GM18519 (cell line): Measurements from ENCODE around the gene DZIP1.

Experiments used
- ATAC-seq: cut with Tn5 transposase; IDR thresholded peaks from one replicate; pipeline ENCODE4 v1.9.1; 2021; ENCODE audit warnings: mild to moderate bottlenecking, moderate library complexity; ENCODE audit not compliant: unreplicated experiment, low FRiP score

DZIP1 gene

GRCh38 chr13:95643571-95643935 is 953 bp downstream of the DZIP1 start:
- no peak for ATAC-seq

GRCh38 chr13:95642999-95643398 is 1.5 kb downstream of the DZIP1 start:
- ATAC-seq = no peak

GRCh38 chr13:95642028-95642621 is 2.4 kb downstream of the DZIP1 start:
- no peak for ATAC-seq

- ATAC-seq = no peak
These were observed 3.0 kb downstream of the DZIP1 start for GRCh38 chr13:95641291-95642027.

DNA sequence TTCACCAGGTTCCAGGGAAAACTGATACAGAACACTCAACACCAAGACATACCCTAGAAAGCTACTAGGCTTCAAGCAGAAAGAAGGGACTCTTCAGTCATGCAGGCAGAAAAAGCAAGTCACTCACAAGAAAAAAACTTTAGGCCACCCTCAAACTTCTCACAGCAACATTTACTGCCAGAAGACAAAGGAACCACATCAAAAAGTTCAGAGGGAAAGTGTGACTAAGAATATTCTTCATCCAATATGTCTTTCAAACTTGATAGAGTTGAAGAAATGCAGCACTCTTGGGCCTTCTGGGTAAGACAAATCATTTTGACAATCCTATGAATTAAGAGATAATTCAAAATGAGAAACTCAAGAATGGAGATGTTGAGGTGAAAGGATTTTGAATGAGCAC is 7.7 kb downstream of the DZIP1 start:
- ATAC-seq = no peak

DNA sequence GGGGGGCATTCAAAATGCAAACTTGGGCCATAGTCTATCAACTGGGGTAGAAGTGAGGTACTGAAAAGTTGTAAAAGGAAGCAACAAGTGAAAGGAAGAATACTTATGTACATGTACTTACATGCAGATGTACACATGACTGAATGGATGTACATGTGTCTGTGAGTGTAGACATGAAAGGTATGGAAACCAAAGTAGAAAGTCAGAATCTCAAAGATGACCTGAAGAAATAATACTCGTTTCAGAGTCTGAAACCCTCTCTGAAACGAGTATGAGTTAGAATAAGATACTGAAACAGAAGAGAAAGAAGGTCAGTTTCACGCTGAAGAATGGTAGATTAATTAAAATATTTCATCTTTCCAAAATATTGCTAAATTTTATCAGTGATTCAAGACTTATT is 13.9 kb downstream of the DZIP1 start:
- no peak for ATAC-seq

DNA sequence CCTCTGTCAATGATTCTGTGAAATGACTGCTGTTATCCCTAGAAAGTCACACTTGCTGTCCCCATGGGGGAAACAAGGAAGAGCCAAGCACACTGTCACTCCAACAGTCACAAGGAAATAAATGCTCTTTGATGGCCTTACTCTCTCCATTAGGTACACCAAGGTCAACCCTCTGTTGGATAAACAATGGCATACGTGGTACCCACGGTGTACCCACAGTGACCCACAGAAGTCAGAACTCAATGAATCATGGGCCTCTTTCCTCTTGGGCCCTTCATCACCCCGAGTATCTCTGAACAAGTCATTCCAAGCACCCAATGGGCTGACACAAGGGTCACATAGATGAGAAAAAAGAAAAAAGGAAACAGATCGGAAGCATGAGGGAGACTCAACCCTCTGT is 15.4 kb downstream of the DZIP1 start:
- no peak for ATAC-seq

DNA sequence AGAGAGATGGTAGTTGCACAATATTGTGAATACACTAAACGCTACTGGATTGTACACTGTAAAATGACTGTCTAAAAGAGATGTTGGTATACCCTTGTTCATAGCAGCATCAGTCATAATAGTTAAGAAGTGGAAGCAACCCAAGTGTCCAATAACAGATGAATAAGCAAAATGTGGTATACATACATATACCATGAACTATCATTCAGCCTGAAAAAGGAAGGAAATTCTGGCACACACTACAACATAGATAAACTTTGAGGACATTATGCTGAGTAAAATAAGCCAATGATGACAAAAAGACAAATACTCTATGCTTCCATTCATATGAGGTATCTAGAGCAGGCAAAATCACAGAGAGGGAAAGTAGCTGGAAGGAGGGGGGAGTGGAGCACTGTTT is 16.0 kb downstream of the DZIP1 start:
- ATAC-seq = no peak

DNA sequence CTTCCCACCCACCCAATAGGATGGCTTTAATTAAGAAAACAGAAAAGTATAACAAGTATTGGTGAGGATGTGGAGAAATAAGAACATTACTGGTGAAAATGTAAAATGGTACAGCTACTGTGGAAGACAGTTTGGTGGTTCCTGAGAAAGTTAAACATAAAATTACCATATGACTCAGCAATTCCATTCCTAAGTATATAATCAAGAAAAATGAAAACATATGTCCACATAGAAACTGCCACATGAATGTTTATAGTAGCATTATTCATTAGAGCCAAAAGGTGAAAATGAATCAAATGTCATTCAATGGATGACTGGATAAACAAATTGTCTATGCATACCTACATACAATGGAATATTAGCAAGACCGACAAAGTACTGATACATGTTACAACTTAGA is 16.9 kb downstream of the DZIP1 start:
- ATAC-seq = no peak

GRCh38 chr13:95626768-95627167 is 17.7 kb downstream of the DZIP1 start:
- no peak for ATAC-seq

GRCh38 chr13:95624020-95624419 is 20.5 kb downstream of the DZIP1 start:
- ATAC-seq = no peak

DNA sequence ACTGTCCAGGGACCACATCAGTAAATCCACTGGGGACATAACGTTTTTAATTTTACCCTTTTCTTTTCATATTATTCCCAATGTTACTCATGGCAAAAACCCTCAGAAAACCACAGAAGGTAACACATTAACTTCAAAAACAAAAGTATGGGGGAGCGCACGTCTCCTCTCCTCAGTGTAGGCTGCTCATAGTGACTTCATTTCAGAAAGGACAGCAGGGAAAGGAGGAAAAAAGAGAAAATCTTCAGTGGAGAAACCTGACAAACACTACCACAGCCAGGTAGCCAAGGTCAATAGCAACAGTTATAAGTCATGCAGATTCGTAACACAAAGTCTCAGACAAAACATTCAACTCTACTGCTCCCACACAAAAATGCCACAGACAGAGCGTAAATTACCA is 21.4 kb downstream of the DZIP1 start:
- ATAC-seq = no peak

GRCh38 chr13:95620825-95621498 is 23.5 kb downstream of the DZIP1 start:
- no peak for ATAC-seq

DNA sequence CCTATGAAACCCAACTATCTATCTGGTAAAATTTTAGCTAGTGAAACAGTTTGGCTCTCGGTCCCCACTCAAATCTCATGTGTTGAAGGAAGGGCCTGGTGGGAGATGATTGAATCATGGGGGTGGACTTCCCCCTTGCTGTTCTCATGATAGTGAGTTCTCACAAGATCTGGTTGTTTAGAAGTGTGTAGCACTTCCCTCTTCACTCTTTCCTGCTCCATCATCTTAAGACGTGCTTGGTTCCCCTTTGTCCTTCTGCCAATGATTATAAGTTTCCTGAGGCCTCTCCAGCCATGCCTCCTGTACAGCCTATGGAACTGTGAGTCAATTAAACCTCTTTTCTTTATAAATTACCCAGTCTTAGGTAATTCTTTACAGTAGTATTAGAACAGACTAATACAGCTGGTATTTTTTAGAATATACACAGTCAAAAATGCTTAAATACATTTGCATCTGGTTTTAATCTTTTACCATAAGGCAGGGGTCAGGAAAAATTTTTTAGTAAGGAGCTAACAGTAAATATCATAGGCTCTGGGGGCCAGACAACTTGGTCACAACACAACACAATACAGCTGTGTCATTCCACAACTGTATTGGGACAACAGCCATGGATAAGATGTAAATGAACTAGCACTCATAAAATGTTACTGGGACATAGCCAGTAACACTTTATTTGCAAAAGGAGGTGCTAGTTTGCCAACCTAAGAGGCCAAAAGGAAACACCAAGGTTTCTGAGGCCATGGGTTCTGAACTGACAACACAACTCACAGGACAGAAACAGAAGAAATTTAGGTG is 24.3 kb downstream of the DZIP1 start:
- ATAC-seq = no peak

DNA sequence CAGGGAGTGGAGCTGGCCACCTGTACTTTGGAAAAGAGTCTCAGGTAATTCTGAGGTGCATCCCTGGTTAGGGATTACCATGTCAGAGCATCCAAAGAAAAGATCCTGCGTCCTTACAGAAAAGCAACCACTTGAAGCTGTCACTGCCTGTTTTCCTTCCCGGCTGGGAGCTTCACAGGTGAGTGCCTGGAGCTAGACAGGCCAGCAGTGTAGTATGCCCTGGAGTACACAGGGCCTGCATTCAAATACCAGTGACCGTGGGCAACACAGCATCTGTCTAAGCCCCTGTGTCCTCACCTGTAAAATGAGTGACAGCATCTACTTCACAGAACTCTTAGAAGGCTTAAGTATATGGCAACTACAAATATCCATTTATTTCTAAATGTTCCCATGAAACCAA is 29.0 kb downstream of the DZIP1 start:
- no peak for ATAC-seq

DNA sequence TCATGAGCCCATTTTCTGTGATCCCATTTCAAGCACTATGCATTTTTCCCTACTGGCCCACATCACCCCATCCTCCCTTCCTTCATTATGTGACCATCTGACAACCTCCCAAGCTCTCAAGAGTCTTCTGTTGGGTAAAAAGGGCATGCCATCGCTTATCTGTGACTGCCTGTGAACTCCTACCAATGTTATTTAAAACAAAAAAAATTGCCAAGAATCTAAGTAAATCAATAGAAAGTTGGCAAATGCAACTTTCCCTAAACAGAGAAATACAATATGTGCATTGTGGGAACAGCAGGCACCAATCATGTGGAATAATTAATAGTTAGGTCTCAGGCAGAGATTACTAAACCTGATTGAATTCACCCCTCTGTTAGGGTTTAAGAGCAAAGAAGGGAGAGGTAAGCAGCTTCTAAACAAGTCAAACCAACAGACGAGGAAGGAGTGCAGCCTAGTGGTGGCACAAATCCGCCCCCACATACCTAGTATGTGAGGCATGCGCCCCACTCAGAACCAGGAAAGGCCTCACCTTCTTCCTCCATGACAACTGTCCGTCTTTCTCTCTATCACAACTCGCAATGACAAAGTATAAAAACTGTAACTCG is 29.8 kb downstream of the DZIP1 start:
- ATAC-seq = no peak

GRCh38 chr13:95608640-95609323 is 35.7 kb downstream of the DZIP1 start:
- ATAC-seq = no peak

DNA sequence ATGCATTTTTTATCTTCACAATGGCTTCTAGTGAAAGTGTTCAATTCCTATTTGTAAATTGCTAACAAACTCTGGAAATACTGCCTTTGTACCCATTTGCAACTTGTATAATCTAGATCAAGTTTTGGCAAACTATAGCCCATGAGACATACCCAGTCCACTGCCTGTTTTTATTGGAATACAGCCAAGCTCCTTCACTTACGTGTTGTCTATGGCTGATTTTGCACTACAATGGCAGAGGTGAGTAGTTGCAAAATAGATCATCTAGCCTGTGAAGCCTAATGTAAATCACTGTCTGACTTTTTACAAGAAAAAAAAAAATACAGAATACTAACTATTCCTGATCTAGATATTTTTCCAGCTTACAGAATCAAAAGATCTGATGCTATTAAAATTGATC is 37.1 kb downstream of the DZIP1 start:
- no peak for ATAC-seq

DNA sequence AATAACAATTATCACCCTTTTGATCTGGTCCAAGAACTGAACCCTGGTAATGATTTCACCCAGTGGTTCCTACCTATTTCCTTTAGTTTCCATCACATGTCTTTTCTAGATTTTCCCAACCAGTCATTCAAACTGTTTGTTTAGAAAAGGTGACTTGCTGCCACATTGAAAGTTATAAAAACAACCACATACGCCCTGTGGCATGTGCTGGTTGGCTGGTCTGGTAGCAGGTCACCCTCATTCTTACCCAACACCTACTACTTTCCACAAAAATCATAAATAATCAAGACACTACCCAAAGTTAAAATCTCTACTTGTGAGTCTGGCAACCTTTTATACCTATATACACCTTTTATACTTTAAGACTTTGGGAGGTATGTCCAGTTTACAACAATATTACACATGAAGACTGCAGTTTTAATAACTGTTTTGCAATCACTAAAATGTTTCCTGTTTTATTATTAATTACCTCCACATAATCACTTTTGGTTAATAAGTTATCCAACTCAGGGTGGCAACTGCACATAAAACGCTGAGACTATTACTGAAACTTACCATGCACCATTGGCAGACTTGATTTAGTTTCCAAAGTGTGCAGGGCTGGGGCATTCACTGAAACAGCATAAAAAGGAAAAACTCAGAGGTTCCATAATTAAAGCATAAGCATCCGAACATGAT is 38.9 kb downstream of the DZIP1 start:
- no peak for ATAC-seq

- ATAC-seq = no peak
These were observed 40.0 kb downstream of the DZIP1 start for GRCh38 chr13:95604556-95604915.
